Neural cell (in vitro differentiated cells): ENCODE data around the gene NFATC3. TPM values are rescaled to one million over a fixed set of nuclear protein-coding genes. Genes with fewer than 3 reads are reported as not detected.

Source experiments
- H2AFZ ChIP-seq: fragments of 200-600, 300-800 bp; sonication (generic), shearing (Covaris generic); 2 replicates; pipeline ENCODE4 v1.6.0; 2014; ENCODE audit warnings: low read depth, mild to moderate bottlenecking, antibody characterized with exemption, low read length, moderate library complexity
- H3F3A ChIP-seq: fragments of 200-600 bp; shearing (Covaris generic); 2 replicates; pipeline ENCODE4 v1.6.1; 2016; ENCODE audit warnings: mild to moderate bottlenecking, moderate library complexity, mixed read lengths, antibody characterized with exemption, low read length; ENCODE audit not compliant: insufficient read depth, poor library complexity, severe bottlenecking
- H3K27ac ChIP-seq: fragments of 200-600, 300-800 bp; sonication (generic), shearing (Covaris generic); 2 replicates; pipeline ENCODE4 v1.5.1; 2014; ENCODE audit warnings: mild to moderate bottlenecking, low read length, moderate library complexity
- H3K27me3 ChIP-seq: fragments of 300-800, 200-600 bp; sonication (generic), shearing (Covaris generic); 2 replicates; pipeline ENCODE4 v1.6.0; 2014; ENCODE audit warnings: mild to moderate bottlenecking, low read depth, low read length, moderate library complexity; ENCODE audit not compliant: insufficient read depth
- H3K36me3 ChIP-seq: fragments of 300-800, 200-600 bp; sonication (generic), shearing (Covaris generic); 2 replicates; pipeline ENCODE4 v1.5.1; 2014; ENCODE audit warnings: mild to moderate bottlenecking, antibody characterized with exemption, low read length, moderate library complexity; ENCODE audit not compliant: insufficient read depth
- H3K4me2 ChIP-seq: fragments of 300-800, 200-600 bp; sonication (generic), shearing (Covaris generic); 2 replicates; pipeline ENCODE4 v1.6.0; 2014; ENCODE audit warnings: mild to moderate bottlenecking, low read length
- H3K4me3 ChIP-seq: fragments of 300-800, 200-600 bp; sonication (generic), shearing (Covaris generic); 2 replicates; pipeline ENCODE4 v1.5.1; 2014; ENCODE audit warnings: mild to moderate bottlenecking, low read length, moderate library complexity
- H3K79me2 ChIP-seq: fragments of 200-600 bp; shearing (Covaris generic); replicated peaks from 2 replicates; pipeline ENCODE4 v1.6.0; 2014; ENCODE audit warnings: mild to moderate bottlenecking, low read length, moderate library complexity; ENCODE audit not compliant: insufficient read depth
- H3K9ac ChIP-seq: fragments of 300-800, 200-600 bp; sonication (generic), shearing (Covaris generic); 2 replicates; pipeline ENCODE4 v1.6.1; 2016; ENCODE audit warnings: mild to moderate bottlenecking, low read length, mixed read lengths
- H3K9me2 ChIP-seq: fragments of 200-600 bp; shearing (Covaris generic); 2 replicates; pipeline ENCODE4 v1.6.1; 2016; ENCODE audit warnings: mild to moderate bottlenecking, low read length, mixed read lengths; ENCODE audit not compliant: insufficient read depth
- H3K9me3 ChIP-seq: fragments of 200-600, 300-800 bp; sonication (generic), shearing (Covaris generic); 2 replicates; pipeline ENCODE4 v1.6.1; 2016; ENCODE audit warnings: mild to moderate bottlenecking, mixed run types, low read length, moderate library complexity, mixed read lengths
- H4K20me1 ChIP-seq: fragments of 200-600 bp; shearing (Covaris generic); 2 replicates; pipeline ENCODE4 v1.6.1; 2016; ENCODE audit warnings: mild to moderate bottlenecking, mixed run types; ENCODE audit not compliant: insufficient read depth
- CTCF ChIP-seq: fragments of 450-650 bp; IDR thresholded peaks from 2 replicates; pipeline ENCODE4 v1.5.1; 2014; ENCODE audit warnings: antibody characterized with exemption, mild to moderate bottlenecking, moderate library complexity; ENCODE audit not compliant: poor library complexity, severe bottlenecking
- EP300 ChIP-seq: fragments of 450-650 bp; conservative IDR thresholded peaks from 2 replicates; pipeline ENCODE4 v1.6.1; 2014; ENCODE audit warnings: antibody characterized with exemption, mild to moderate bottlenecking, moderate library complexity; ENCODE audit not compliant: poor library complexity, severe bottlenecking
- EZH2 ChIP-seq: fragments of 200-600, 300-800 bp; shearing (Covaris generic), sonication (generic); IDR thresholded peaks from 2 replicates; pipeline ENCODE4 v1.6.1; 2014; ENCODE audit warnings: antibody characterized with exemption, low read length, borderline replicate concordance, mild to moderate bottlenecking; ENCODE audit not compliant: insufficient read depth, poor library complexity, severe bottlenecking
- MXI1 ChIP-seq: fragments of 450-650 bp; conservative IDR thresholded peaks from 2 replicates; pipeline ENCODE4 v1.6.1; 2014; ENCODE audit warnings: antibody characterized with exemption, mild to moderate bottlenecking; ENCODE audit not compliant: poor library complexity, severe bottlenecking
- POLR2AphosphoS5 ChIP-seq: IDR thresholded peaks from 2 replicates; pipeline ENCODE4 v1.6.1; 2012
- RAD21 ChIP-seq: fragments of 450-650 bp; conservative IDR thresholded peaks from 2 replicates; pipeline ENCODE4 v1.6.1; 2014; ENCODE audit warnings: antibody characterized with exemption, mild to moderate bottlenecking, moderate library complexity
- REST ChIP-seq: IDR thresholded peaks from 2 replicates; pipeline ENCODE4 v1.6.1; 2012; ENCODE audit warnings: borderline replicate concordance
- SMC3 ChIP-seq: fragments of 450-650 bp; conservative IDR thresholded peaks from 2 replicates; pipeline ENCODE4 v1.6.1; 2014; ENCODE audit warnings: antibody characterized with exemption, mild to moderate bottlenecking, moderate library complexity; ENCODE audit not compliant: poor library complexity
- TAF1 ChIP-seq: IDR thresholded peaks from 2 replicates; pipeline ENCODE4 v1.6.1; 2012; ENCODE audit warnings: low read depth
- polyA plus RNA-seq: library from polyadenylated mRNA; depleted of rRNA; stranded (reverse); fragments of >200 nt; gene quantifications from 2 replicates; pipeline ENCODE4 v1.2.3, GENCODE V29; 2014

Gene NFATC3
- polyA plus RNA-seq, 1 donor from 2014 or later = 6.2 TPM

GRCh38 chr16:68046106-68046505, 39.1 kb upstream of the NFATC3 start:
- no peak overlapping the region for H3K4me3 ChIP-seq
- H3K9me3 ChIP-seq = no peaks in the 10 kb centered on the region
- no peaks in the 10 kb centered on the region for H3K9me2 ChIP-seq
- no peak overlapping the region for H3K27ac ChIP-seq
- H4K20me1 ChIP-seq = no peaks in the 10 kb centered on the region
- no peak overlapping the region for H3K4me2 ChIP-seq
- H2AFZ ChIP-seq = no peak overlapping the region
- no peak overlapping the region for H3K9ac ChIP-seq
- no peaks in the 10 kb centered on the region for H3K36me3 ChIP-seq
- H3F3A ChIP-seq = no peaks in the 10 kb centered on the region
- TF ChIP-seq POLR2AphosphoS5 = no peak
- TF ChIP-seq RAD21 = no peak
- TF ChIP-seq TAF1 = no peak
- TF ChIP-seq EZH2 = no peak
- no peak for TF ChIP-seq SMC3
- TF ChIP-seq MXI1 = no peak
- no peak for TF ChIP-seq CTCF
- no peak for TF ChIP-seq REST
- no peak for TF ChIP-seq EP300
- no peaks in the 10 kb centered on the region for H3K79me2 ChIP-seq
- H3K27me3 ChIP-seq = no peaks in the 10 kb centered on the region

GRCh38 chr16:68047987-68048386, 37.2 kb upstream of the NFATC3 start:
- Histone ChIP-seq H4K20me1 (no peaks in the 10 kb centered on the region), H2AFZ (no peak overlapping the region), H3K9me2 (no peaks in the 10 kb centered on the region), H3K27me3 (no peaks in the 10 kb centered on the region), H3K79me2 (no peaks in the 10 kb centered on the region), H3K36me3 (no peaks in the 10 kb centered on the region), H3K27ac (no peak overlapping the region), H3K4me3 (no peak overlapping the region), H3K4me2 (no peak overlapping the region), H3K9ac (no peak overlapping the region), H3F3A (no peaks in the 10 kb centered on the region), H3K9me3 (no peaks in the 10 kb centered on the region)
- TF ChIP-seq REST (no peak), MXI1 (no peak), EZH2 (no peak), CTCF (no peak), POLR2AphosphoS5 (no peak), TAF1 (no peak), RAD21 (no peak), EP300 (no peak), SMC3 (no peak)
